GM12875 (cell line): Measurements from ENCODE around the gene SCARB1.

Experiments
- H3K4me3 ChIP-seq: one replicate; pipeline ENCODE4 v1.5.1; 2011; ENCODE audit warnings: low read depth, low read length, control low read depth
- TF ChIP-seq, protein P1 (sequence below): IDR thresholded peaks from 2 replicates; pipeline ENCODE4 v1.5.1; 2011; ENCODE audit warnings: low read depth, mild to moderate bottlenecking, control low read depth, inconsistent platforms, low read length, moderate library complexity, borderline replicate concordance; ENCODE audit not compliant: insufficient read depth

Gene SCARB1

GRCh38 chr12:124754949-124755800 is 108.5 kb downstream of the SCARB1 start:
- no peak overlapping the region for H3K4me3 ChIP-seq
- TF ChIP-seq, protein P1, sequence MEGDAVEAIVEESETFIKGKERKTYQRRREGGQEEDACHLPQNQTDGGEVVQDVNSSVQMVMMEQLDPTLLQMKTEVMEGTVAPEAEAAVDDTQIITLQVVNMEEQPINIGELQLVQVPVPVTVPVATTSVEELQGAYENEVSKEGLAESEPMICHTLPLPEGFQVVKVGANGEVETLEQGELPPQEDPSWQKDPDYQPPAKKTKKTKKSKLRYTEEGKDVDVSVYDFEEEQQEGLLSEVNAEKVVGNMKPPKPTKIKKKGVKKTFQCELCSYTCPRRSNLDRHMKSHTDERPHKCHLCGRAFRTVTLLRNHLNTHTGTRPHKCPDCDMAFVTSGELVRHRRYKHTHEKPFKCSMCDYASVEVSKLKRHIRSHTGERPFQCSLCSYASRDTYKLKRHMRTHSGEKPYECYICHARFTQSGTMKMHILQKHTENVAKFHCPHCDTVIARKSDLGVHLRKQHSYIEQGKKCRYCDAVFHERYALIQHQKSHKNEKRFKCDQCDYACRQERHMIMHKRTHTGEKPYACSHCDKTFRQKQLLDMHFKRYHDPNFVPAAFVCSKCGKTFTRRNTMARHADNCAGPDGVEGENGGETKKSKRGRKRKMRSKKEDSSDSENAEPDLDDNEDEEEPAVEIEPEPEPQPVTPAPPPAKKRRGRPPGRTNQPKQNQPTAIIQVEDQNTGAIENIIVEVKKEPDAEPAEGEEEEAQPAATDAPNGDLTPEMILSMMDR: no peak

DNA sequence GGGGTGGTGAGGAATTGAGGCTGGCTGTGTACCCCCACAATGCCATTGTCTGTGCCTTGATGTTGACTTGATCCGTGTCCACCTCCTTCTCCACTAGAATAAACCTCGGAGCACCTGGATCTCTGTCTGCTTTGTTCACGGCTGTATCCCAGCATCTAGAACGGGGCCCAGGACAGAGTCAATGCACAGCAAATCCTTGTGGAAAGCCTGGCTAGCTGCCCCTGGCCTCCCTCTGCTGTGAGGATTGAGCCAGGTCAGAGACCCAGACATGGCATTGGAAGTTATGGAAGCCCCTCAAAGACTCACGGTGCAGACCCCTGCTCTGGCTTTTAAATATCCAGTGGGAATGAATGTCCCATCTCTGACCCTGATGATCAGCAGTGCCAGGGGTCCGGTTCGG is 109.2 kb downstream of the SCARB1 start:
- TF ChIP-seq, protein P1: no peak
- no peak overlapping the region for H3K4me3 ChIP-seq

DNA sequence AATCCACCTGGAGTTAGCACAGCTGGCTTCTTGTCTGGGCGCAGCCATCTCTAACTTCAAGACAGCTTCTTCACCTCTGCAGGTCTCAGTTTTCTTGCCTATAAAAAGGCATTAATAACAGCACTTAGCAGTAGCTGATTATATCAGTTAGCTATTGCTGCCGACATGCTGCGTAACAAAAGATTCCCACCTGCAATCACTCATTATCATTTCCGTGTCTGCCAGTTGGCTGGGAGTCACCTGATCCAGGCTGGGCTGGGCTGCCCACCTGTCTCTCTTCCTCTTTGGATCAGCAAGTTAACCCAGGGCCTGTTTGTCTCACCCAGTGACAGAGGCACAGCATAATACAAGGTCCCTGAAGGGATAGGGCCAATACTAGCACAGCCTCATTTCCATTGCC is 109.7 kb downstream of the SCARB1 start:
- TF ChIP-seq, protein P1: no peak
- H3K4me3 ChIP-seq: no peak overlapping the region

- TF ChIP-seq, protein P1: no peak
- no peak overlapping the region for H3K4me3 ChIP-seq
Observed at GRCh38 chr12:124753228-124753591, 110.5 kb downstream of the SCARB1 start.

GRCh38 chr12:124752437-124753227 is 111.0 kb downstream of the SCARB1 start:
- TF ChIP-seq, protein P1: no peak

DNA sequence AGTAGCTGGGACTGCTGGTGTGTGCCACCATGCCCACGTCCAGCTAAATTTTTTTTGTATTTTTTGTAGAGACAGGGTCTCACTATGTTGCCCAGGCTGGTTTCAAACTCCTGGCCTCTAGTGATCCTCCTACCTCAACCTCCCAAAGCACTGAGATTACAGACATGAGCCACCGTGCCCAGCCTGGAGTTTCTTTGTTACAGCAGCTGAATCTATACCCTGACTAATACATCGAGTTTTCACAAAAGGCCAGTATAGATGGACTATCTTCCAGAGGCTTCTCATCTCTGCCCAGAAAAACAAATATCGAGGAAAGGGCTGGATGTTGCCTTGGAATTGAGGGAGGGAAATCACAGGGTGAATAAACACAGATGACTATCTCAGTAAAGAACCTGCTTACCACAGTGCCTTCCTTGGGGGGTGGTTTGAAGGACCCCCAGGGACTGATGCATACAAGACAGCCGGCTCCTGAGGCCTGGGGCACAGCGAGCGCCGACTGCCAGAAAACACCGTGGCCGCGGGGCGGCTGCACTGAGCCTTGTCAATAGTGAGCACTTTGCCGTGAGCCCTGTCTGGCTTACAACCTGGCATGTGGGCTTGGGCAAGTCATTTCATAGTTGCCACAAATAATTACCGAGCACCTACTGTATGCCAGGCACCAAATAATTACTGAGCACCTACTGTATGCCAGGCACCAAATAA is 111.9 kb downstream of the SCARB1 start:
- no peak overlapping the region for H3K4me3 ChIP-seq
- TF ChIP-seq, protein P1: no peak

More at GRCh38 chr12:124752437-124753227, 111.0 kb downstream of the SCARB1 start:
- no peak overlapping the region for H3K4me3 ChIP-seq
